HG03432 (cell line): ENCODE data around the gene ARMC10.
"Not testable (repeated sequence)": the region's sequence is repeated elsewhere in the genome, so short reads cannot be mapped to it uniquely, and the experiment has no call there.

Experiments
- ATAC-seq: cut with Tn5 transposase; IDR thresholded peaks from one replicate; pipeline ENCODE4 v1.9.1; 2021; ENCODE audit warnings: mild to moderate bottlenecking, moderate library complexity; ENCODE audit not compliant: unreplicated experiment

The ARMC10 gene

DNA sequence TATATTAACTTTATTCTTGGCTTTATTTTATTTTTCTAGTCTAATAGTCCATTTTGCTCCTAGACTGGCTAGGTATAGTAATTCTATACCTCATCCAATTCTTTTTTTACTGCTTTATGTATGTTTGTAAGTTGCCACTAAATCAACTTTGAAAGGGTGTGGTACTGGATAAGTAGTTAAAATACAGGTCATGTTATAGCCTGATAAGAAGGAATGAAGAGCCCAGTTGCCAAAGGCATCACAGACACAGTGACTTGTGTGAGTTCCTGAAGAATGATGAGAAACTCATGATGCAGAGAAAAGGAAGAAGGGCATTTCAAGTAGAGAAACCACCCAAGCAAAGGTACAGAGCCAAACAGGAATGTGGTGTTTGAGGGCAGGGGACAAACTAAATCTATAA is 46.7 kb downstream of the ARMC10 start:
- no peak for ATAC-seq

DNA sequence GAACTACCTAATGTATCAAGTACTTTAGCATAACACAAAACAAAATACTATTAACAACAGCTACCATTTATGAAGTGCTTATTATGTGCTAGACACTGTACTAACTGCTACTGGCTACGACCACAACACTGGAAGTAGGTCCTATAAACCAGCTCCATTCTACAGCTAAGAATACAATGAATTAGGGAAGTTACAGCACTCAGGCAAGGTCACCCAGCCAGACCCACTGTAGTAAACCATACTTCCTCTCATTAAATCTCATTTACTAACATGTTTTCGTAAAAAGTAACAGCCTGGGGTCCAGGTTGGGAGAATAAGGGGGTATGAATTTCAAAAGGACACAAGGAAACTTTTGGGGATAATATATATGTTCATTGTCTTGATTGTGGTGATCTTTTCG is 48.6 kb downstream of the ARMC10 start:
- ATAC-seq: no peak

DNA sequence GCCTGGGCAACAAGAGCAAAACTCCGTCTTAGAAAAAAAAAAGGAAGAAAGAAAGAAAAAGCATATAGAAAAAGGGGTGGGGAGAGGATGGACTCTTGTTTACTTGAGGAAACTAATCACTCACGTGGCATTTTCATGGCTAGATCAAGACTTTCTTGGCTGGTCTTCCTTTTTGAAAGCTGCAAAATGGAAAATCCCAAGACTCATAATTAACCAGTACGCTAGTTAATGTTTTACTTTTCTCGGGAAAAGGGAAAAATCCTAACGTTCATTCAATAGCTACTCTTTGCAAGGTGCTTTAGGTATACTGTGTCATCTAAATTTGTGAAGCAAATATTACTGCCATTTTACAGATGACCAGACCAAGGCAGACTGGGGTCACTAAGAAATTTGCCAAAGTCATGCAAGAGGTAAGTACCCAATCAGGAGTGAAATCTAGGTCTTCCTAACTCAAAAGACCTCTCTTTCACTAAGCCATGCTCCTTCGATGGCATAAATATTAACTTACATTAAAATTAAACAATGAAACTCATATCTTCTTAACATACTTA is 49.6 kb downstream of the ARMC10 start:
- ATAC-seq: no peak

DNA sequence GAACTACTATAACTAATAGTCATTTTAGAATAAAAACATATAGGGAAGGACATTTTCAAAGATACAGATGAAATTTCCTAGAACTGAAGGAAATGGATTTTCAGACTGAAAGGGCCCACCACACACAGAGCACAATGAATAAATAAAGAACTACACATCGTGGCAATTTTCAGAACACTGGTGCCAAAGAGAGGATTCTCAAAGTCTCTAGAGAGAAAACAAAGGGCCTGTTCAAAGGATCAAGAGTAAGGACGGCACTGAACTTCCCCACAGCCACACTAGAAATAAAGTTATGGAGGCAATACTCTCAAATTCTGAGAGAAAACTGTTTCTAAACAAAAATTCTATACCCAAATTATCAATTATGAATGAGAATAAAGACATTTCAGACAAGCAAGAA is 52.1 kb downstream of the ARMC10 start:
- no peak for ATAC-seq

DNA sequence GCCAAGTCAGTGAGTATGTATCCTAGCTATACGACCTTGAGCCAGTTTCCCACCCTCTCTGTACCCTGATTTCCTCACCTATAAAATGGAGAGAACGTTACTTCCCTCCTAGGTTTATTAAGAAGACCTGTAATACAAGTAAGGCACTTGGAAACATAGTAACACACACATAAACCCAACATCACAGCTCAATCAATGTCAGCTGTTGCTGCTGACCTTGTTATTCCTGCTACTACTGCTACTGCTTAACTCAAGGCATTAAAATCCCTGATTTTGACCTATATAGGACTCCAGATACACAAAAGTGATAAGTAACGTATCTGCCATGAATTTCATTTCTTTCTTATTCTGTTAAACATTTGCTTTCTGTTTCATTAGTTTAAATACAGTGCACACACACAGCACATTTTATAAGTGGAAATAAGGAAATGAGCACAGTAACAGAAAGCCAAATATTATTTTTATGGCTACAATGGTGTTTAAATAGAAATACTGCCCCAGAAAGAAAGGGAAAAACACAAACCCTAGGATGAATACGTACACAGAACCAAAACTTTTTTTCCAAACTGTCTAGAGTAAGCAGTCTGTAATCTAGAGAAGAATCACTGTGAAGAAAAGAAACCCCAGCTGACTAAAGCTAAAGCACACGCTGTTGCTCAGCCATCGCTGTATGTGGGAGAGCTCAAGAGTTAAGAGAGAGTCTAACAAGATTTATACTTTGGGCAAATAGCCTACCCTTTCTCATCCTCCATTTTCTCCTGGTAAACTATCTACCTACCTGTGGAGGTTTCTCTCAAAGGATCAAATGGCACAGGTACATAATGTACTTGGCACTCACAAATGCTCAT is 55.0 kb downstream of the ARMC10 start:
- ATAC-seq: no peak

DNA sequence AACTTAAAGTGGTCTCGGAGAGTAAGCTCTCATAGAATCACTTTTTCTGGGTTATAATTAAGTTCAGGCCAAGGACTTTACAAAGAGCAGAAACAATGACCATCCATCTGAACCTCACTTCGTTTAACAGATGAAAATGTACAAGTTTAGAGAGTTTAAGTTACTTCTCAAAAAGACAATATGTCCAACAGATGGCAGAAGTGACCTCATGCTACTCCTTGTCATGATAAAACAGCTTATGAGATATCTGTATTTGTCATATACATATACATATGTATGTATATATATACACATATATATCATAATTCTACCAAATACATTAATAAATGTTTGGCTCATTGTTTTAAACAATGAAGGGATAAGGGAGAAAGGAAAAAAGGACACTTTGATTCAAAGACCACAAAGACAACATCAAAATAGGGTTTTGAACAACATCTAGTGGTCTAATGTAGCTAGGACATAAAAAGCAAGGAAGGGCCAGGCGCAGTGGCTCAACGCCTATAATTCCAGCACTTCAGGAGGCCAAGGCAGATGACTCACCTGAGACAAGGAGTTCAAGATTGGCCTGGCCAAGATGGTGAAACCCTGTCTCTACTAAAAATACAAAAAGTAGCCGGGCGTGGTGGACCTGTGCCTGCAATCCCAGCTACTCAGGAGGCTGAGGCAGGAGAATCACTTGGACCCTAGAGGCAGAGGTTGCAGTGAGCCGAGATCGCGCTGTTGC is 56.1 kb downstream of the ARMC10 start:
- no peak for ATAC-seq

DNA sequence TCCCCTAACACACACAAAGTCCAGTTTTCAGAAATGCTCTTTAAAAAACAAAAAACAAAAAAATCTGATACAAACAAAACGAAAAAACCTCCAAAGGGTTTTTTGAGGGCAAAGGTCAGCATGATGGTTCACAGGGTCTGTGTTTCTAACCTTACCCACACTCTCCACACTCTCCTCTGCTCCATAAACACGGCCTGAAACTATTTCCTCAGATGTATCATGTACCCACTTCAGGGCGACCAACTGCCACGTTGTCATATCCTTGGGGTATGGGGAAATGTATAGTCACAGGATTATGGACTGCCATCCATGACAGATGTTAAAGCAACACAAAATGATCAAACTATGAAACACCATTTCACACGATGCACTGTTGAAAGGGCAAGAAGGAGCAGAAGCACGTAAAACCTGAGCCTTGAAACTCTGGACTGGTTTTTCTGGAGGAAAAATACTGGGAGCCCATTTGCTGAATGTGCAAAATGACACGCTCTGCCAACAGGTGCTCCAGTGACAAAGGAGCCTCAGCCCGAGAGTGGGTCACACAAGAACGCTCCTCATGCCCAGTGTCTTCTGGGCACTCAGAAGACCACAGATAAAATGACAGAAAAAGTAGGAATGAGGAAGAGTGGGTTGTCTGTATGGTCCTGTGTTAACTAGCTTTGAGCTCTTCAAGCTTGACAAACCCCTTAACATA is 58.2 kb downstream of the ARMC10 start:
- no peak for ATAC-seq

DNA sequence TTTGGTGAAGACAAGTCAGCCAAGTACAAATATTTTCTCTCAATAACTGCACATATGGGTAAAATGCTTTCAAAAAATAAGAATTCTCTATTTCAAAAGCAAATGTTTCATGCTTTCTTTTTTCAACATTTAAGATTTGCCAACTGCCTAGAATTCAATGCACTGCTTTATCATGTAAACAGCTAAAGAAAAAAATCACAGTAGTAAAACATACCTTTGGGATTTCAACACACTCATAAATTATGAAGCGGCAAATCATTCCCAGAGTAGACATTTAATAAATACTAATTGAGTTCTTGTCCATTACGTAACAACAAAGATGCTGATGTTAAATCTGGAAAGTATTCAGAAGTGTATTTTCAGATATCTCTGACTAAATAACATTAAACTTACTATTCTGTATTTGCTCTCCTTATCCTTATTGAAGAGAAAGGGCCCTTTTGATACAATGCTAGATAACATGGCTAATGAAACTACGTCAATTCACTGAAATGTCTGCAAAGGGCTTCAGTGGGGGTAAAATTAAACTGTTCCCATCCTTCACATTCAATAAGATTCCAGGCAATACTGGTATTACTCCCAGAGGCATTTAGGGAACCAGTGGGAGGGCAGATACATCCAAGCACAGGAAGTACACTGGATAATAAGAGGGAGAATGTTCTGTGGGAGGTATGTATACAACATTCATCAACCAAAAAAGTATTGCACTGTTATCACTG is 60.1 kb downstream of the ARMC10 start:
- ATAC-seq: no peak

DNA sequence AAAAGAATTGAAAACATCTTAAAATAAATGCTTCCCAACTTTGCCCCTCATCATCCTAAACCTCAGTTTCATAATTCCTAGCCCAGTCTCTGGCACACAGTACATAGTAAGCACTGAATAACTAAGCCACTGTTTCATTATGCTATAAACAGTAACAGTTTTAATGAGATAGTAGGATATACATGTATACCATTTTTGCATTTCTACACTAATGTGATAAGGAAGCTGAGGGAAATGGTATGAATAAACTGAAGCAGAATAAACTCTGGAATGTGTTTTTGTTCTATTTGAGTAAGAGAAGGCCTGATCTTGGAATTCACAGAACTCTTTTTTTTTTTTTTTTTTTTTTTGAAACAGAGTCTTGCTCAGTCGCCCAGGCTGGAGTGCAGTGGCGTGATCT is 65.1 kb downstream of the ARMC10 start:
- ATAC-seq: no peak

DNA sequence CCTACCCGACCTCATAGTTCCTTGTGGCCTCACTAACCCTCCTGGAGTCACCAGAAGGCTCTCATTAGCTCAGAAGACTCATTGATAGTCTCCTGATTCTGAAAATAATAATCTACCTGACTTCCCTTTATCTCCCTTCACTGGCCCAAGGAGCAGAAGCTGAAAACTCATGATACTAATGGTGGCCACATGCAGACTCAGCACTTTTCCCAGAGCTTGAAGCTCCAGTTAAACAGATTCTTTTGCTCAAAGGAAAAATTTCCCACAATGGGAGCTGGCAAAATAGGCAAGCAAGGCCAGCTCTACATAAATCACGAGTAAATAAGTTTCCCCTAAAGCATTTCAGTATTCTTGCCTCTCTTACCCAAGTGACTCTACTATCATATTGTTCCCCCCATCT is 65.7 kb downstream of the ARMC10 start:
- no peak for ATAC-seq

DNA sequence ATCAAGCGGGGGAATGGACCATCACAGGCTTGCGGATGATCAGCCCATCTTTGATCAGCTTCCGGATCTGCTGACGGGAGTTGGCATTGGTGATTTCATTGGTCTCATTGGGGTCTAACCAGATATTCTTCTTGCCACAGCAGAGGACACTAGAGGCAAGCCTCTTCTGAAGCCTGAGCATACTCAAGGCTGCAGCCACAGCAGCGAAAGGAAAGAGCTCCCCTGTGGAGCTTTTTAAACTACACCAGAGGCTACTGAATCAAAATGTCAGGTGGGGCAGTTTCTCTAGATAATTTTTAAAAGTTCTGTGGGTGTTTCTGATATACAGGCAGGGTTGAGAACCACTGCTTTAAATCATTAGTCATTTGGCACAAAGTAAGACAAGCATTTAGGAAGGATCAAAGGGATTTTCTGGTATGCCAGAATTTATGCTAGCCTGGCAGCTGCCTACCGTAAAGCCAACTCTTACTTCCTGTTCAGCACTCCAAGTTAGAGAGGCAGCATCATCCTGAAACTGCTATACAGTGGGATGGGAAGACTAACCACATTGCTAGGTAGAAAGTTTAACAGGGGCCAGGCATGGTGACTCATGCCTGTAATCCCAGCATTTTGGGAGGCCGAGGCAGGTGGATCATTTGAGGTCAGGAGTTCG is 66.9 kb downstream of the ARMC10 start:
- ATAC-seq: no peak

DNA sequence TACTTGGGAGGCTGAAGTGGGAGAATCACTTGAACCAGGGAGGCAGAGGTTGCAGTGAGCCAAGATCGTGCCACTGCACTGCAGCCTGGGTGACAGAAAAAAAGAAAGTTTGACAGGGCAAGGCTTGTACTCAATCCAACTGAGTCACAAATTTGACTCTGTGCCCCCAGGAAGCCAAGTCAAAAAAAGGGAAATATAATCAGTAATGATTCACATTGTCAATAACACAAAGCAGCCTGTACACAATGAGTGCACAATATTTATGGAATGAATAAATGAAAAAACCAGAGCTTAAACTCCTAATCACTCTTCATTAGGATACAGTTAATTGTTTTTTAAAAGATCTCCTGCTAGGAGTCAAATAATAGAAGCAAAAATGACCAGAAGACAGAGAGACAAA is 67.6 kb downstream of the ARMC10 start:
- no peak for ATAC-seq

DNA sequence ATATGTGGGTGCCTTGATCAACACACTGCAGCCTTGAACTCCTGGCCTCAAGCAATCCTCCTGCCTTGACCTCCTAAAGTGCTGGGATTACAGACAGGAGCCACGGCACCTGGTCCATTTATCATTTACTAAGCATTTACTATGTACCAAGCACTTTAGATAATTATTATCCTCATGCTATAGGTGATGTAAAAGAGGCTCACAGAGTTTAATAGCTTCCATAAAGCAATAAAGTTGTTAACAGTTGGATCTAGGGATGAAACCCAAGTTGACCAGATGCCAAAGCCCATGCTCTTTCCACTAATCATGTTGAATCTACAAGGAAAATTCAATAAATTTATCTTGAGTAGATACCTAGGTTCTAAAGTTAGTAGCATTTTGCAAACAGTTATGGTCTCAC is 68.9 kb downstream of the ARMC10 start:
- ATAC-seq: no peak

DNA sequence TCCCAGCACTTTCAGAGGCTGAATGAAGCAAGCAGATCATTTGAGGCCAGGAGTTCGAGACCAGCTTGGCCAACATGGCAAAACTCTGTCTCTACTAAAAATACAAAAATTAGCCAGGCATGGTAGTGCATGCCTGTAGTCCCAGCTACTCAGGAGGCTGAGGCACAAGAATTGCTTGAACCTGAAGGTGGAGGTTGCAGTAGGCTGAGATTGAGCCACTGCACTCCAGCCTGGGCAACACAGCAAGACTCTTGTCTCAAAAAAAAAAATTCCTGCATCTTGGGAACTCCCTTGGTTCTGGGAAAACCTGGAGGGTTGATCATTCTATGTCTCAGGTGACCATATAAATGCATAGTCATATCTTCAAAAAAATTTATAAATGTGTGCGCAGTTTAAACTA is 69.8 kb downstream of the ARMC10 start:
- ATAC-seq: not testable (repeated sequence)

DNA sequence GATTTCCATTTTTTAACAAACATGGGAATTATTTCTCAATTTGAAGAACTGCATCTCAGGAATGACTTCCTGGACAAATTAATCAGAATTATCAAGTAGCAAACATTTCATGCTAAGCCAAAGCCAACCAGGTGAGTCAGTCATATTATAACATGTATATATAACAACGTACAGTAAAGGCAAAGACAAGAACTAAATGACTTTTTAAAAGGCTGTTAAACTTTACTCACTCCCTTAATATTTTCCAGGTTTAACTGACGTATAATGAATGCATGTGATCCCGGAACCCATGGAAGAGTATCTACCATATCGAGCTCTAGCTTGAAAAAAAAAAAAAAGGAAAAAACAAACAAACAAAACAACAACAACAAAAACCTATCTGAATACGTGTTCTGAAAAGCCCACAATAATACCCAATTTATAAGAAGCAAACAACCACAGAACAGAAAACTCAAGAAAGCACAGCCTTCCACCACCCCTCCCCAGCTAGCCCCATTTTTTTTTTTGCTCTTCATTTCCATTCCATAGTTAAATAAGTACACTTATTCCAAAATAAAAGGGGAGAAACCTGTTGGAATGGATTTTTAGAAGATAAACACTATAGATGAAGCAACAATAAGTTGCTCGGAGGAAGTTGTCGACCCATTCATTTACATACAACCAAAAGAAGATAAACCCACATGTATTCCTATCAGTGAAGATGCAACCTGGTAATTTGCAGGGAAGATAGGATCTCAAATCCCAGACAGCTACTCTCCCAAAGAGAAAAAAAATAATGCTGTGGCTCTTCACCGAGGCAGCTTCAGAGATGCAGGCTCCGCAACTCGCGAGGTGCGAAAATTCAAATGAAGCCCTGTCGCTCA is 73.4 kb downstream of the ARMC10 start:
- no peak for ATAC-seq
